Smooth muscle cell (in vitro differentiated cells): ENCODE measurements around the gene RAD21L1. TPM values are rescaled to one million over a fixed set of nuclear protein-coding genes. Genes with fewer than 3 reads are reported as not detected.

ENCODE experiments used
- DNase-seq: peaks from one replicate; lab custom pipeline; 2025; ENCODE audit not compliant: unreplicated experiment; lab: John Stamatoyannopoulos, UW
- H2AFZ ChIP-seq: fragments of 200-600 bp; sonication (generic); 2 replicates; pipeline ENCODE4 v1.6.0; 2016; ENCODE audit warnings: antibody characterized with exemption, low read depth, mild to moderate bottlenecking
- H3F3A ChIP-seq: fragments of 200-600 bp; sonication (generic); 2 replicates; pipeline ENCODE4 v1.6.0; 2017; ENCODE audit warnings: antibody characterized with exemption, low read depth
- H3K27ac ChIP-seq: fragments of 200-600 bp; sonication (generic); 2 replicates; pipeline ENCODE4 v1.5.1; 2016; ENCODE audit warnings: low read depth, mild to moderate bottlenecking
- H3K27me3 ChIP-seq: fragments of 200-600 bp; sonication (generic); 2 replicates; pipeline ENCODE4 v1.6.1; 2016; ENCODE audit warnings: low read depth, mild to moderate bottlenecking
- H3K36me3 ChIP-seq: fragments of 200-600 bp; sonication (generic); 2 replicates; pipeline ENCODE4 v1.5.1; 2016; ENCODE audit warnings: low read depth
- H3K4me1 ChIP-seq: fragments of 200-600 bp; sonication (generic); 2 replicates; pipeline ENCODE4 v1.5.1; 2016; ENCODE audit warnings: low read depth
- H3K4me2 ChIP-seq: fragments of 200-600 bp; sonication (generic); 2 replicates; pipeline ENCODE4 v1.6.0; 2016; ENCODE audit warnings: mild to moderate bottlenecking
- H3K4me3 ChIP-seq: fragments of 200-600 bp; sonication (generic); 2 replicates; pipeline ENCODE4 v1.5.1; 2016; ENCODE audit warnings: mild to moderate bottlenecking
- H3K79me2 ChIP-seq: fragments of 200-600 bp; sonication (generic); 2 replicates; pipeline ENCODE4 v1.6.0; 2016; ENCODE audit warnings: low read depth, mild to moderate bottlenecking
- H3K9ac ChIP-seq: fragments of 200-600 bp; sonication (generic); 2 replicates; pipeline ENCODE4 v1.6.0; 2016; ENCODE audit warnings: low read depth
- H3K9me3 ChIP-seq: fragments of 200-600 bp; sonication (generic); replicated peaks from 2 replicates; pipeline ENCODE4 v1.5.1; 2016; ENCODE audit warnings: low read depth
- H4K20me1 ChIP-seq: fragments of 200-600 bp; sonication (generic); 2 replicates; pipeline ENCODE4 v1.6.0; 2016; ENCODE audit warnings: low read depth
- WGBS: methylation state at CpG from one replicate; pipeline ENCODE4 v1.1.7; 2016; ENCODE audit warnings: low lambda C conversion rate; 5-methylcytosine and 5-hydroxymethylcytosine counted together
- polyA plus RNA-seq: library from polyadenylated mRNA; unstranded; fragments of >200 nt; fragmentation: Nextera tagmentation; extraction: Ambion mirVana; gene quantifications from 2 replicates; pipeline ENCODE4 v1.2.1, GENCODE V29; 2016
- total RNA-seq: library from RNA; depleted of rRNA; stranded (reverse); fragments of >200 nt; gene quantifications from 2 replicates; pipeline ENCODE4 v1.2.3, GENCODE V29; 2014
- TF ChIP-seq, protein P1 (sequence below): fragments of 200-600 bp; sonication (generic); IDR thresholded peaks from 2 replicates; pipeline ENCODE4 v1.5.1; 2017; ENCODE audit warnings: borderline replicate concordance, mild to moderate bottlenecking, antibody characterized with exemption; ENCODE audit not compliant: insufficient read depth, poor library complexity, severe bottlenecking

RAD21L1 gene
- total and polyA plus RNA-seq, 2 experiments from 2014 or later = not detected

DNA sequence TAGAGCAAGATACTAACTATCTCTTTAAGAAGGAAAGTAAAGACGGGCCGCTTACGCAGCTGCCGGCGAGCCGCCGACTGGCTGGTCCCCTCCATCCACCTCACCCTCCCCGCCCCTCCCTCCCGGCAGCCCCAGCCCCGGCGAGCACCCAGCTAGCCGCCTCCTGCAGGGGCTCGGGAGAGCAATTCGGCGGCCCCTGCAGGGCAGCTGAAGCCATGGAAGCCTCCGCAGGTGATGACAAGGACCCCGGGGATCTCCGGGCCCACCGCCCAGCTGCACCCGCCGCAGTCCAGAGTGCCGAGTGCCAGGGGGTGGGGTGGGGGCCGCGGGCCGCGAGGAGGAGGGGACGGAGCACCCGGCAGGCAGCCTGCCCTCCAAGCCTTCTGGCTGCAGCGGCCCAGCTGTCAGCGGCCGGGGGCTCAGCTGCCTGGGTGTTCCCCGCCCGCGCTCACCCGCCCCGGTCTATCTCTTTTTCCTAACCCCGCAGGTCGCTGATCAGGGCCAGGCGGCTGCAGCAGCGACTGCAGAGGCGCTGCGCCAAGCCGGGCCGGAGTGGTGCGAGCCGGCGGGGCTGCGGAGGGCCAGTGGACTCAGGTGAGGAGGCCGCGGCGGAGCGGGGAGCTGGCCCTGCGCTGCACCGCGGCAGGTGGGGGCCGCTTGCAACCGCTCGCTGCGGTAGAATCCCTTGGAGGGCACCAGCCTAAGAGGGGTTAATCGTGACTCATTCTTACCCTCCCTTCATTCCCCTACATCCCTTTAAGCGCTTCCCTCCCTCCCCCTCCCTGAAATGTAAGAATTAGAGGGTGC lies 40.5 kb downstream of the RAD21L1 start, which contains the start of gene SNPH:
TSS of gene SNPH (plus strand) at position 128 of the 807 bp plus-strand sequence. CDS start 29,946 bp downstream, outside the sequence.
- Histone ChIP-seq H3K27ac (peak within 1 kb of the TSS; percentile 60), H4K20me1 (no peaks in the 10 kb centered on the region)

DNA sequence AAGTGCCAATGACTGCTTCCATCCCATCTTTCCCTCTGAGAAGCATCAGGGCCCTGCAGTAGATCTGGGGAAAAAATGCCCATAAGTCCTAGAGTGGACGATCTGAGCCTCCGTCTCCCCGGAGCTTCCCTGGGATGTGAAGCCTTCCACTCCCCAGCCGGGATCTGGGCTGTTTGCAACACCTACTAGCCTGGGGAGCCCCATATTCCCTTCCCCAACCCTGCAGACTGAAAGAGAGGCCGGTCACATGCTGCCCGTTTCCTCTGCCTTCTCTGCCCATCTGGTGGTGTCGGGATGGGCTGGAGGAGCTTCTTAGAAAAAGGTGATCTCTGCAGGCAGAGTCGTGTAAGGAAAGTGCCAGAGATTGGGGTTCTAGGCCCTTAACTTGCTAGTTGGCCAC lies 41.3 kb downstream of the RAD21L1 start:
- Histone ChIP-seq H3K4me2 (peak overlapping the region; percentile 98), H2AFZ (no peak overlapping the region), H3K36me3 (no peaks in the 10 kb centered on the region), H3K4me1 (peaks cover 11% of the 10 kb centered on the region), H3K27ac (no peak overlapping the region), H3K9ac (no peak overlapping the region), H3K79me2 (no peaks in the 10 kb centered on the region), H3K9me3 (no peaks in the 10 kb centered on the region), H4K20me1 (no peaks in the 10 kb centered on the region), H3K4me3 (peak overlapping the region; percentile 88), H3K27me3 (no peaks in the 10 kb centered on the region), H3F3A (peaks cover 18% of the 10 kb centered on the region)
- TF ChIP-seq, protein P1, sequence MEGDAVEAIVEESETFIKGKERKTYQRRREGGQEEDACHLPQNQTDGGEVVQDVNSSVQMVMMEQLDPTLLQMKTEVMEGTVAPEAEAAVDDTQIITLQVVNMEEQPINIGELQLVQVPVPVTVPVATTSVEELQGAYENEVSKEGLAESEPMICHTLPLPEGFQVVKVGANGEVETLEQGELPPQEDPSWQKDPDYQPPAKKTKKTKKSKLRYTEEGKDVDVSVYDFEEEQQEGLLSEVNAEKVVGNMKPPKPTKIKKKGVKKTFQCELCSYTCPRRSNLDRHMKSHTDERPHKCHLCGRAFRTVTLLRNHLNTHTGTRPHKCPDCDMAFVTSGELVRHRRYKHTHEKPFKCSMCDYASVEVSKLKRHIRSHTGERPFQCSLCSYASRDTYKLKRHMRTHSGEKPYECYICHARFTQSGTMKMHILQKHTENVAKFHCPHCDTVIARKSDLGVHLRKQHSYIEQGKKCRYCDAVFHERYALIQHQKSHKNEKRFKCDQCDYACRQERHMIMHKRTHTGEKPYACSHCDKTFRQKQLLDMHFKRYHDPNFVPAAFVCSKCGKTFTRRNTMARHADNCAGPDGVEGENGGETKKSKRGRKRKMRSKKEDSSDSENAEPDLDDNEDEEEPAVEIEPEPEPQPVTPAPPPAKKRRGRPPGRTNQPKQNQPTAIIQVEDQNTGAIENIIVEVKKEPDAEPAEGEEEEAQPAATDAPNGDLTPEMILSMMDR = no peak
- no peak for DNase-seq
- WGBS = 64% methylated on average over 8 of the region's 8 CpGs

More for the DNA sequence above, 40.5 kb downstream of the RAD21L1 start, which contains the start of gene SNPH:
- peak within 1 kb of the TSS; percentile 46 for H3K9ac ChIP-seq
- H3K9me3 ChIP-seq = no peaks in the 10 kb centered on the region
- H3K4me3 ChIP-seq = peak within 1 kb of the TSS; percentile 88
- WGBS = 1% methylated on average over 38 of the region's 61 CpGs
- H3K79me2 ChIP-seq = no peaks in the 10 kb centered on the region
- peak; percentile 21 for DNase-seq
- H3K4me2 ChIP-seq = peak within 1 kb of the TSS; percentile 98
- H3F3A ChIP-seq = peaks cover 18% of the 10 kb centered on the region
- TF ChIP-seq, protein P1 = no peak
- no peaks in the 10 kb centered on the region for H3K36me3 ChIP-seq
- peak within 1 kb of the TSS; percentile 96 for H2AFZ ChIP-seq
- H3K4me1 ChIP-seq = peaks cover 11% of the 10 kb centered on the region
- no peaks in the 10 kb centered on the region for H3K27me3 ChIP-seq

DNA sequence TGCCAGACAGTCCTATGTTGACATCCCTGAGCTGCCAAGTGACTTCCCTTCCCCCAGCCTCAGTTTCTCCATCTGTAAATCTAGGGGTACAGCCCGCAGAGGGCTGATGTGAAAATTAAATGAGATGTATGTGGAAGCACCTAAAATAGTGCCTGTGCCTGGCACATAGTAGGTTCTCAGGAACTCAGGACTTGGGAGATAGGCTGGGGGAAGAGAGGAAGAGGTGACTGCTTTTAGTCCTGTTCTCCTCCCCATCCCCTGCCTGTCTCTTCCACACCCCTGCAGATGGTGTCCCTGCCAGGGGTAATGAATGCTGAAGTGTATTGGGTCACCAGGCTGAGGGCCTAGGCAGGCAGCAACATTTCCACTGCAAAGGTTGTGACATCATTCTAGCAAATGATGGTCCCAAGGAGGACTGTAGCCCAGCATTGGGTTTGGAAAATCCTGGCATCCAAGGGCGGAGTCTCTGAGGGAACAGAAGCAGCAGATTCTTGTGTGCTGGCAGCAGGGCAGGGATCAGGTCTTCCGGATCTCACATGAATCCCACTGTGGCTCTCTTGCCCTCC lies 42.0 kb downstream of the RAD21L1 start:
- 89% methylated on average over 3 of the region's 3 CpGs for WGBS
- no peaks in the 10 kb centered on the region for H4K20me1 ChIP-seq
- no peak overlapping the region for H3K27ac ChIP-seq
- TF ChIP-seq, protein P1 = no peak
- DNase-seq = no peak
- H3F3A ChIP-seq = peaks cover 18% of the 10 kb centered on the region
- H3K4me2 ChIP-seq = no peak overlapping the region
- no peak overlapping the region for H2AFZ ChIP-seq
- H3K27me3 ChIP-seq = no peaks in the 10 kb centered on the region
- H3K9ac ChIP-seq = no peak overlapping the region
- no peaks in the 10 kb centered on the region for H3K36me3 ChIP-seq
- peaks cover 11% of the 10 kb centered on the region for H3K4me1 ChIP-seq
- H3K9me3 ChIP-seq = no peaks in the 10 kb centered on the region
- H3K4me3 ChIP-seq = no peak overlapping the region
- H3K79me2 ChIP-seq = no peaks in the 10 kb centered on the region
